GM12874 (cell line): ENCODE data around the gene PDP2.

ENCODE experiments used
- TF ChIP-seq, protein P1 (sequence below): IDR thresholded peaks from 2 replicates; pipeline ENCODE4 v1.5.1; 2011; ENCODE audit warnings: low read depth, mild to moderate bottlenecking, control low read depth, low read length, moderate library complexity; ENCODE audit not compliant: insufficient read depth

PDP2 gene

DNA sequence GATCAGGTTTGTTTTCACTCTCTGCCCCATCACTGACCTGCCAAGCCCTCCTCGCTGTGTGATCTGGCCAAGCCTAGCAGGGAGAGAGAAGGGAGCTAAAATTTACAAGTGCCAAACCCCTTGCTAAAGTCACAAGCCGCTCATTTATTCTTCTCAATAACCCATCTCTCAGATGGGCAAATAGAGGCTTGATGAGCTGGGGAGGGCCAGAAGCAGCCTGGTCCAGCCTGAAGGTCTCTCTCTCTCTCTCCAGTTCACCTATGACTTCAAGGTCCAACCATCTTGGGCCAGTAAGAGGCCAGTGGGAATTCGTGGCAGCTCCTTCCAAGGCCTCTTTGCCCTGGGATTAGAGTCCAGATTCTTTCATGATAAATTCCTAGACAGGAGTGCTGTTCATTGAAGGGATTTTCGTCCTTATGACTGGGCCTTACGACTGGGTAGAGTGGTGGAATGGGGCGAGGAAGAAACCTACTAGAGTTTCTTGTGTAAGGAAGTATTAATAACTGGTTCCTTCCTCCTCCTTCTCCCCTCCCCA lies 32.7 kb upstream of the PDP2 start:
- TF ChIP-seq, protein P1, sequence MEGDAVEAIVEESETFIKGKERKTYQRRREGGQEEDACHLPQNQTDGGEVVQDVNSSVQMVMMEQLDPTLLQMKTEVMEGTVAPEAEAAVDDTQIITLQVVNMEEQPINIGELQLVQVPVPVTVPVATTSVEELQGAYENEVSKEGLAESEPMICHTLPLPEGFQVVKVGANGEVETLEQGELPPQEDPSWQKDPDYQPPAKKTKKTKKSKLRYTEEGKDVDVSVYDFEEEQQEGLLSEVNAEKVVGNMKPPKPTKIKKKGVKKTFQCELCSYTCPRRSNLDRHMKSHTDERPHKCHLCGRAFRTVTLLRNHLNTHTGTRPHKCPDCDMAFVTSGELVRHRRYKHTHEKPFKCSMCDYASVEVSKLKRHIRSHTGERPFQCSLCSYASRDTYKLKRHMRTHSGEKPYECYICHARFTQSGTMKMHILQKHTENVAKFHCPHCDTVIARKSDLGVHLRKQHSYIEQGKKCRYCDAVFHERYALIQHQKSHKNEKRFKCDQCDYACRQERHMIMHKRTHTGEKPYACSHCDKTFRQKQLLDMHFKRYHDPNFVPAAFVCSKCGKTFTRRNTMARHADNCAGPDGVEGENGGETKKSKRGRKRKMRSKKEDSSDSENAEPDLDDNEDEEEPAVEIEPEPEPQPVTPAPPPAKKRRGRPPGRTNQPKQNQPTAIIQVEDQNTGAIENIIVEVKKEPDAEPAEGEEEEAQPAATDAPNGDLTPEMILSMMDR, result no peak

DNA sequence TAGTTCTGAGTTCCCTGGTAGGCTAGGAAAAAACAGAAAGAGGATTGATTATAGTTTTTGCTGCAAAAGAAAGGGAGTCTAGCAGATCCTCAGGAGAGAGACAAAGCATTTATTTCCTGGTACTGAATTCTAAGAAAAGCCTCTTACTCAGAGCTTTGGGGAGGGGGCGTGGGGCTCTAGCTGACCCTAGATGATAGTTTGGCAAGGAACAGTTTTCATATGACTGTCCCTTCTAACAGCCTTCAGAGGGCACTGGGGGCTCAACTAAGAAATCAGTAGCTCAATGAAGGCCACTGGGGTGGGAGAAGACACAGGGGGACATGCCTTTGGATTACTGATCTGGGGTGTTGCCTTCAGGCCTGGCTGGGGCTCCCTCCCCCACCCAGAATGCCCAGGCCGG lies 32.1 kb upstream of the PDP2 start:
- TF ChIP-seq, protein P1, result no peak

DNA sequence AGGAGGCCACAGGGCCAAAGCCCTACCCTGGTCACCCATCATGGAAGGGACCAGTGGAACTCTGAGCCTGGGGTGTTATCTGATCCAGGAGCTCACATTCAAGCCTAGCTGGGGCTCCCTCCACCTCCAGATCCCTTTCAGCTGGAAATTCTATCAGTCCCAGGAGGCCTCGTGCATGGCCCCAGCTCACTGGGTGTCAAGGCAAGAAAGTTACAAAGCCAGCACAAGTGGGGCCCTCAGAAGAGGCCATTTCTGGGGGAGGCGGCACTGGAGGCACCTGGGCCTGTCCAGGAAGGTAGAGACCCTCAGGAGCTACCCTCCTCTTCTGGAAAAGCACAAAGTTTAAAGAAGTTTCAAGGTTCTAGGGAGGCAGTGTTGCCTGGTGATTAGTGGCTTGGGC lies 31.3 kb upstream of the PDP2 start:
- TF ChIP-seq, protein P1, result no peak

DNA sequence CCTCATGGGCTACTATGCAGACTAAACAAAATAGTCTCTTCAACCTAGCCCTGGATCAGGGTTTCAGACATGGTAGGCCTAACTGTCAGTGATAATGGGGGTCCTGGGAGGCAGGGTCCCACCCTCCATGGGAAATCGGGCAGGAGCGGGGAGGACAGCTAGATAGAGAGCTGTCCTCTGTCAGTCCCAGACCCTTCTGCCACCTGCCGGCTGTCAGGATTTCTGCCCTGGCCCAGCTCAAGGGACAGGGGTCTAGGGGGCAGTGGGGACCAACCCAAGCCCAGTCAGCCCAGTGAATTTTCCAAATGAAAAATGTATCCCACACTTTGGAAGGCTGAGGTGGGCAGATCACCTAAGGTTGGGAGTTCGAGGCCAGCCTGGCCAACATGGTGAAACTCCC lies 30.8 kb upstream of the PDP2 start:
- TF ChIP-seq, protein P1, result no peak

DNA sequence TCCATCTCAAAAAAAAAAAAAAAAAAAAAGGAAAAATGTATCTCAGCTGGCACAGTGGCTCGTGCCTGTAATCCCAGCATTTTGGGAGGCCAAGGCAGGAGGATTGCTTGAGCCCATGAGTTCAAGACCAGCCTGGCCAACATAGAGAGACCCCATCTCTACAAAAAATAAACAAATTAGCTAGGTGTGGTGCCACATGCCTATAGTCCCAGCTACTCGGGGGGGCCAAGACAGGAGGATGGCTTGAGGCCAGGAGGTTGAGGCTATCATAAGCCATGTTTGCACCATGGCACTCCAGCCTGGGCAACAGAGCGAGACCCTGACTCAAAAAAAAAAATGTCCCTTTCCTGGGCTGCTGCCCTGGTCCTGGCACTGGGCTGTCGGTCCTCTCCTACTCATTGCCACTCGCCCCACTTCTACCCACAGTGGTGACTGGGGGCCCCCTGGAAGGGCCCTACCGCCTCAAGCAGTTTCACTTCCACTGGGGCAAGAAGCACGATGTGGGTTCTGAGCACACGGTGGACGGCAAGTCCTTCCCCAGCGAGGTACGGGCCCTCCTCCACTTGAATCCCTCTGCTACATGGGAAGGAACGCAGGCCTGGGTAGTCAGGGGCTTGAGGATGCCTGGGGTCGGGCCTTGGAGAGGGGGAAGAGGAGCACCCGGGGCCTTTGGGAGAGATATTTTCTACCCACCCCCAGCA lies 30.1 kb upstream of the PDP2 start:
- TF ChIP-seq, protein P1, result no peak

DNA sequence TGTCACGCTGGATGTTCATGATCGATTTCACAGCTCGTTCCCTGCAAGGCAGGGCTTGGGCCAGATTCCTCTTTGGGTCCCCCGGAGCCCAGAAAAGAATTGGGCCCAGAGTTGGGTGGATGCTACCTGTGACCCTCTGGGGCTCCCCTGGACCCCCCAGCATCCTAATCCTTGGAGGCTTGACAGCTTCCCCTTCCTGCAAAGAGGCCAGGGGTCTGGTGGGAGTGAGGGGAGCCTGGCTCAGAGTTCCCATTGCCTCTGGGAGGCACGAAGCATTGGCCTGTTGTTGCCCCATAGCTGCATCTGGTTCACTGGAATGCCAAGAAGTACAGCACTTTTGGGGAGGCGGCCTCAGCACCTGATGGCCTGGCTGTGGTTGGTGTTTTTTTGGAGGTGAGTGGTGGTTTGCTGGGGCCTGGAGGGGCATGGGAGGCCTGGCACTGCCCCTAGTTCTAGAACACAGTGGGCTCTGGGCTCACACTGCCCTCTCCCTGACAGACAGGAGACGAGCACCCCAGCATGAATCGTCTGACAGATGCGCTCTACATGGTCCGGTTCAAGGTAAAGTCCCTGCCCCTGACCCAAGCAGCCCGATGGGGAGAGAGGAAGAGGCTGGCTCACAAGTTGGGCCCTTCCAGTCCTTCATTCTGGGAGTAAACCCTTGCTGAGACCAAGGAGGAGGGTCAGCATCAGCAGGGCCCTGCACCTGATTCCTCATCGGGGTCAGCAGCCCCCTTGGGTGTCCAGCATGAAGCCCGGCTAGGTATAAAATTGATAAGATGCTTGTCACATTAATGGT lies 28.9 kb upstream of the PDP2 start:
- TF ChIP-seq, protein P1, result no peak
